SIG-M5 (cell line): ENCODE measurements around the gene CHTF18.
"Not testable (repeated sequence)": the region's sequence is repeated elsewhere in the genome, so short reads cannot be mapped to it uniquely, and the experiment has no call there.

ENCODE experiments used
- DNase-seq: peaks from one replicate; lab custom pipeline; 2025; lab: John Stamatoyannopoulos, UW

The CHTF18 gene

GRCh38 chr16:776298-776697 lies 12.1 kb upstream of the CHTF18 start:
- not testable (repeated sequence) for DNase-seq

GRCh38 chr16:776824-777223 lies 11.6 kb upstream of the CHTF18 start:
- DNase-seq = no peak

- no peak for DNase-seq
These were observed 10.6 kb upstream of the CHTF18 start for GRCh38 chr16:777826-778225.

DNA sequence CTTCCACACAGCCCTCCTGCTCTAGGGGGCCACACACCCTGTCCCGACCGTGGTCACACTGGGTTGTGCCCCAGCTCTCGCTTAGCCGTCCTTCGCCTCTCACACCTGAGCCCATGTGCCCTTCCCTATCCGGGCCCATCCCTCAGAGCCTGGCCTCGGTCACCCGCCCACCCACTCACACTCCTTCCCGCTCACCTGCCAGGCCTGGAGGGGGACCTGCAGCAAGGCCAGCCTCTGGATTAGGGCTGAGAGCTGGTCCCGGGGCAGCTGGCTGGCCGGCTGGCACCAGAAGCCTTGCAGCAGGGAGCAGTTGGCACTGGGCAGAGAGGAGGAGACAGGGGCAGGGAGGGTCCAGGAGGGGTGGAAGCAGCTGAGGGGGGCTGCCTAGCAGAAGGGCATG lies 10.0 kb upstream of the CHTF18 start:
- no peak for DNase-seq

- no peak for DNase-seq
These were observed 9.4 kb upstream of the CHTF18 start for GRCh38 chr16:778909-779527.

- DNase-seq = no peak
These were observed 8.9 kb upstream of the CHTF18 start for GRCh38 chr16:779561-779960.

DNA sequence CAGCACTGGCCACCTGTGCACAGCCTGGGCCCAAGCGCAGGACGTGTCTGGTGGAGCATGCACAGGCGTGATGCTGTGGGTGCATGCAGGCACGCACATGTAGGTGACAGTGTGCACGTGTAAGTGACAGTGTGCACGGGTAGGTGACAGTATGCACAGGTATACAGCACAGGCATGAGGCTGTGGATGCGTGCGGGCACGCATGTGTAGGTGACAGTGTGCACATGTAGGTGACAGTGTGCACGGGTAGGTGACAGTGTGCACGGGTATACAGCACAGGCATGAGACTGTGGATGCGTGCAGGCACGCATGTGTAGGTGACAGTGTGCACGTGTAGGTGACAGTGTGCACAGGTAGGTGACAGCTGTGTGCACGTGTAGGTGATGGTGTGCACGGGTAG lies 8.1 kb upstream of the CHTF18 start:
- DNase-seq = no peak

GRCh38 chr16:781346-782010 lies 6.9 kb upstream of the CHTF18 start:
- DNase-seq = no peak

- DNase-seq = no peak
These were observed 6.2 kb upstream of the CHTF18 start for GRCh38 chr16:782258-782657.

DNA sequence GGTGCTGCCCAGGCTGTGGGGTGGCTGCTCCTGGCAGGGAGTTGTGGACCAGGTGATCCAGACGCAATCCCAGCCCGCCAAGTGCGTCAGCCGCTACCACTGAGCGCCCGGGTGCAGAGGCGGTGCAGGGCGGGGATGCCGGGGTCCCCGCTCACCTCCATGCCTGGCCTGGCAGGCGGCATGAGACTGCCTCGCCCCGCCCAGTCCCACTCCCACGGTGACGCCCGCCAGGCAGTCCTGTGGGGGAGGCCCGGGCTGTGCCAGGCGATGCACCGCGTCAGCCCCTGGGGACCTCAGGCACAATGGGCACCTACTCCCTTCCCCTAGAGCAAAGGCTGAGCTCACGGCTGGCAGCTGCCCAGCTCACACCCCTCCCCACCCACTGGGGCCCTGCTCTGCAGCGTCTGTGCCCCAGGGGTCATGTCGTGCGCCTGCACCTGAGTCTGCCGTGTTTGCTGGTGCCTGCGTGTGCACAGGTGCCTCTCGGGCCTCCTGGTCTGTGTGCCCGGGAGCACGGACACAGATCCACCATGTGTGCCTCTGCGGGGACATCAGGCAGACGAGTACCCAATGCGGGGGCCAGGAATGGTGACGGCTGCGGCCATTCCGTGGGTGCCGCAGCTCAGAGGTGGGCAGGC lies 5.5 kb upstream of the CHTF18 start:
- DNase-seq = no peak

DNA sequence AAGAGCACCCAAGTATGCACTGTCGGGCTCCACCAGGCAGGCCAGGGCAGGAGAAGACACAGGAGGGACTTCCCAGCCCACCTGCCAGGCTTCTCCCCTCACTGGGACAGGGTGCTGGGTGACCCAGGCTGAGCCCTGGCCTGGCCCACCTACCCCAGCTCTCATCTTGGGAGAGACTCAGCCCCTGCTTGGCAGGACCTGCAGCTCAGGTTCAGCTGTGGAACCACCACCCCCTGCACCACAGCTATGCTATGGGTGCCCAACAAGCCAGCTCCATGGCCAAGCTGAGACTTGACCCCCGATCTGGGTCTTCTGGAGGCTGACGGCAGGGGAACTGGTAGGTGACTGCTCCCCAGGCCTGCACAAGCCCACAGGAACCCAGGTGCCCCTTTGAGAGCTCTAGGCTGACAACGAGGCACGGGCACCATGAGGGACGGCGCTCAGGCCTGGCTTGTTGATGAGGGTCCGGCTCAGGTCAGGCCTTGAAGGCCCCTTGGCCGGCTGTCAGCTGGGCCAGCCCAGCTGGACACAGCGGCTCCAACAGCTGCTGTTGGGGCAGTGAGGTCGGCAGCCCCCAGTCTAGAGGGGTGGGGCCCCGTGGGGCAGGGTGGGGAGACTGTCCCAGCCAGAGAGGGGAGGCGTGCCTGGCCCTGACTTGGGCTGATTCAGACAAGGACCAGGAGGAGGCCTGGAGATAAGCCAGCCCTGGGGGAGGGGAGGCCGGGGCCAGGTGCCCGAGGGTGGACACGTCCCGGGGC lies 4.8 kb upstream of the CHTF18 start:
- no peak for DNase-seq

- DNase-seq = no peak
These were observed 4.0 kb upstream of the CHTF18 start for GRCh38 chr16:784431-784830.

- no peak for DNase-seq
These were observed 2.6 kb upstream of the CHTF18 start for GRCh38 chr16:785563-786535.

GRCh38 chr16:787321-787966 lies 976 bp upstream of the CHTF18 start:
- DNase-seq = no peak

GRCh38 chr16:787978-788398 lies 432 bp upstream of the CHTF18 start, which contains the start of gene RPUSD1:
Gene RPUSD1, minus strand, starts transcription at chr16:788381. Its CDS starts 644 bp downstream, at chr16:787737.
- no peak for DNase-seq

DNA sequence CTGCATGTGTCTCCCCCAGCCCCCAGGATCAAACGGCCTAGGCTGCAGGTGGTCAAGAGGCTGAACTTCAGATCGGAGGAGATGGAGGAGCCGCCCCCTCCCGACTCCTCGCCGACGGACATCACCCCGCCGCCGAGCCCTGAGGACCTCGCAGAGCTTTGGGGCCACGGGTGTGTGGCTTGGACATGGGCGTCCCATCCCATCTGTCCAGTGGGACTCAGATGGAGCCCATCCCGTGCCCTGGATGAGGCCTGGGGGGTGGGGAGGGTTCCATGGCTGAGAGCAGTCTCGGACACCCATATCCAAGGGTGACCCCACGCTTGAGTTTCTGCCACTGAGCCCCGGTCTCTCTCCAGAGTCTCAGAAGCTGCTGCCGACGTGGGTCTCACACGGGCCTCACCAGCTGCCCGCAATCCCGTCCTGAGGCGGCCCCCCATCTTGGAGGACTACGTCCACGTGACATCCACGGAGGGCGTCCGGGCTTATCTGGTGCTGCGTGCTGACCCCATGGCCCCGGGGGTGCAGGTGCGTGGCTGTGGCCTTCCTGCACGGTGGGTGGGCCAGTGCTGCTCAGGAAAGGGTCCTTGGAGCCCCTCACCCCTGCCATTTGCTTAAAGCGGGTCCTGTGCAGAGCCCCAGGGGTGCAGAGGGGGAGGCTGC lies 901 bp downstream of the CHTF18 start:
- no peak for DNase-seq

DNA sequence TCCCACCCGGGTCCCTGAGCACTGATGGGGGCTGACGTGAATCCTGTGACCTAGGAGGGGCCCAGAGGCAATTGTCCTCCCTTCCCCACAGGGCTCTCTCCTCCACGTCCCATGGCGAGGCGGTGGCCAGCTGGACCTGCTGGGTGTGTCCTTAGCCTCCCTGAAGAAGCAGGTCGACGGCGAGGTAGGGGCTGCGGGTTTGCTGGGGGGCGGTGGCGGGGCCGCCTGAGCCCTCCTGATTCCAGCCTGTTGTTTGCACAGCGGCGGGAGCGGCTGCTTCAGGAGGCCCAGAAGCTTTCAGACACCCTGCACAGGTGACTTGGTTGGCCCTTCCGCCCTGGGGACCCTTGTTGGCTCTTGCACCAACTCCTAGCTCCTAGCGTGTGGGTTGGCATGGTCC lies 1.7 kb downstream of the CHTF18 start:
- DNase-seq = no peak

DNA sequence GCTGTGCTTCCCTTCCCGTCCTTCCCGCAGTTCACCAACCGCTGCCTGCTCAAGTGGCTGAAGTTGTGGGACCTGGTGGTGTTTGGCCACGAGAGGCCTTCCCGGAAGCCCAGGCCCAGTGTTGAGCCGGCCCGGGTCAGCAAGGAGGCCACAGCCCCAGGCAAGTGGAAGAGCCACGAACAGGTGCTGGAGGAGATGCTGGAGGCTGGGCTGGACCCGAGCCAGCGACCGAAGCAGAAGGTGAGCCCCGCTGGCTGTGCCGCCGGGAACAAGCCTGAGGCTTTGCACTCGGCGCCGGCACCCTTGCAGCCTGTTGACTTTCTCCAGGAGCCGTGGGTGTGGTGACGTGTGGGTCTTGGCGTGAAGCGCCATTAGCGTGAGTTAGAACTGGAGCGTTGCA lies 2.7 kb downstream of the CHTF18 start:
- no peak for DNase-seq

DNA sequence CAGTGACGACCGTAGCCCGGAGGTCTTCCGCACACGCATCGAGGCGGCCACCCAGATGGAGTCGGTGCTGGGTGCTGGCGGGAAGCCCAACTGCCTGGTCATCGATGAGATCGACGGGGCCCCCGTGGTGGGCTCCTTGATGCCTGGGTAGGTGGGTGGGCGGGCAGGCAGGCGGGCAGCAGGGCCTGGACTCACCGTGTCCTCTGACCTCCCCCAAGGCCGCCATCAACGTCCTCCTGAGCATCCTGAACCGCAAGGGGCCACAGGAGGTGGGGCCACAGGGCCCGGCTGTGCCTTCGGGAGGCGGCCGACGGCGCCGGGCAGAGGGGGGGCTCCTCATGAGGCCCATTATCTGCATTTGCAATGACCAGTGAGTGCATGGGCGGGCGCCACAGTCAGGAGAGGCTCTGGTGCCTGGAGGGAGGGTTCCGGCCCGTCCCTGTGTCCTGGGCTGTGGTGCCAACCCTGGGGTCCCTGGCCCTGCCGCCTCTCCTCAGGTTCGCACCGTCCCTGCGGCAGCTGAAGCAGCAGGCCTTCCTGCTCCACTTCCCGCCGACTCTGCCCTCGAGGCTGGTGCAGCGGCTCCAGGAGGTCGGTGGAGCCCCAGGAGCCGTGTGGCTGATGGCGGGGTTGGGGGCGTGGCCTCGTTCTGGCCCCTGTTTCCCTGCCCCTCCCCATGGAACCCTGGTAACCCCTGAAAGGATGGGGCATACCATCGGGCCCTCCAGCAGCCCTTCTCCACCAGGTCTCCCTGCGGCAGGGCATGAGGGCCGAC lies 4.0 kb downstream of the CHTF18 start:
- no peak for DNase-seq

DNA sequence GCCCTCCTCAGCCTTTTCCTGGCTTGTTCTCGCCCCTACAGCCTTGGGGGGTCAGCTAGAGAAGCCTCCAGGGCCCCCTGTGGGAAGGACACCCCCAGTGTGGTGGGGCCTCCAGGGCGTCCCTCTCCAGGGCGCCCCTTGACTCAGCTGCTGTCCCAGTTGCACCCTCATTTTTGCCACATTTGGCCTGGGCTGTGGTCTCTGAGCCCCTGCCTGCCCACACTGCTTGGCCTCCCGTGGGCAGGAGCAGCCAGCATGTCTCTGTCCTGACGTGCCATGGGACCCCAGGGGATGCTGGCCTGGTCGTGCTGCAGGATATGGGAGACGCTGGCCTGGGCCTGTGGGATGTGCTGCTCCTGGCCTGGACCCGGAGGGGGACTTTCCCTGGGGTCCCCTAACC lies 5.0 kb downstream of the CHTF18 start:
- DNase-seq = no peak
